Keratinocyte (primary cell): ENCODE measurements around the gene RNU6-8.

ENCODE experiments used
- EZH2 ChIP-seq: IDR thresholded peaks from one replicate; pipeline ENCODE4 v1.6.1; 2012; ENCODE audit warnings: inconsistent platforms, mild to moderate bottlenecking, low read length, moderate library complexity
- TF ChIP-seq, protein P1 (sequence below), 3 experiments: IDR thresholded peaks in 1 of 3; conservative IDR thresholded peaks in 1 of 3; optimal IDR thresholded peaks in 1 of 3; 2 replicates in 2 of 3; 3 replicates in 1 of 3; pipeline versions ENCODE3 to v1.5.1; 2011; ENCODE audit warnings: low read length in 3 of 3, mild to moderate bottlenecking in 3 of 3, moderate library complexity in 2 of 3, control low read depth in 1 of 3, inconsistent platforms in 1 of 3; ENCODE audit not compliant: insufficient read depth in 2 of 3; ENCODE audit errors: extremely low read depth in 1 of 3

DNA sequence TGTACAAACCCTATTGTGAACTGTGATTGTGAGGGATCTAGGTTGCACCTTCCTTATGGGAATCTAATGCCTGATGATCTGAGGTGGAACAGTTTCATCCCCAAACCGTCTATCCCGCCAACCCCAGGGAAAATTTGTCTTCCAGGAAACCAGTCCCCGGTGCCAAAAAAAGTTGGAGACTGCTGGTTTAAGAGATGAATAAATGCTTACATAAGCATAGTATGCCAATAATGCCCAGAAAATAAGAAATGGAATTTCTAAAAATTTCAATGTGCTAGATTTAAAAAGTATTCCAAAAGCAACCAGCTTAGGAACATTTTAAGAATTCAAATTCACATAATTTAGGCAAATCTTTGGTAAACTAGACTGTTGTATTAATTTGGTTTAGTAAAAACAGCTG is 5.4 kb upstream of the RNU6-8 start:
- TF ChIP-seq, protein P1, sequence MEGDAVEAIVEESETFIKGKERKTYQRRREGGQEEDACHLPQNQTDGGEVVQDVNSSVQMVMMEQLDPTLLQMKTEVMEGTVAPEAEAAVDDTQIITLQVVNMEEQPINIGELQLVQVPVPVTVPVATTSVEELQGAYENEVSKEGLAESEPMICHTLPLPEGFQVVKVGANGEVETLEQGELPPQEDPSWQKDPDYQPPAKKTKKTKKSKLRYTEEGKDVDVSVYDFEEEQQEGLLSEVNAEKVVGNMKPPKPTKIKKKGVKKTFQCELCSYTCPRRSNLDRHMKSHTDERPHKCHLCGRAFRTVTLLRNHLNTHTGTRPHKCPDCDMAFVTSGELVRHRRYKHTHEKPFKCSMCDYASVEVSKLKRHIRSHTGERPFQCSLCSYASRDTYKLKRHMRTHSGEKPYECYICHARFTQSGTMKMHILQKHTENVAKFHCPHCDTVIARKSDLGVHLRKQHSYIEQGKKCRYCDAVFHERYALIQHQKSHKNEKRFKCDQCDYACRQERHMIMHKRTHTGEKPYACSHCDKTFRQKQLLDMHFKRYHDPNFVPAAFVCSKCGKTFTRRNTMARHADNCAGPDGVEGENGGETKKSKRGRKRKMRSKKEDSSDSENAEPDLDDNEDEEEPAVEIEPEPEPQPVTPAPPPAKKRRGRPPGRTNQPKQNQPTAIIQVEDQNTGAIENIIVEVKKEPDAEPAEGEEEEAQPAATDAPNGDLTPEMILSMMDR (optimal IDR thresholded peaks at IDR 0.05 in 1 of 3, IDR thresholded peaks at IDR 0.05 in 1 of 3, conservative IDR thresholded peaks at IDR 0.05 in 1 of 3; ENCODE audit: extremely low read depth in 1 of 3, insufficient read depth in 2 of 3, low read length in 3 of 3): no peak
- no peak for TF ChIP-seq EZH2
